ENCODE data around the gene WDFY1. TPM values are rescaled to one million over a fixed set of nuclear protein-coding genes. Genes with fewer than 3 reads are reported as not detected.
"Not testable (repeated sequence)": the region's sequence is repeated elsewhere in the genome, so short reads cannot be mapped to it uniquely, and the experiment has no call there.

WDFY1 gene
- total RNA-seq, 1 experiment from 2014 or later = 44.7 TPM

GRCh38 chr2:223939438-223939837, 5.7 kb downstream of the WDFY1 start:
- RAD21 ChIA-PET (ENCODE audit: low non-redundant PET in 1 of 2, low total read pairs in 2 of 2, uncharacterized antibody in 2 of 2, unreplicated experiment in 2 of 2); H3K9me2 ChIP-seq (ENCODE audit: insufficient read depth); H3K9ac ChIP-seq (ENCODE audit: low read length); H4K20me1 ChIP-seq (ENCODE audit: insufficient read depth); H3K9me3 ChIP-seq (ENCODE audit: control insufficient read depth in 1 of 2, insufficient read depth in 1 of 2, low read depth in 1 of 2, low read length in 2 of 2); BruUV-seq (replicated peaks); H3K4me2 ChIP-seq (ENCODE audit: low read length); H3K27me3 ChIP-seq (ENCODE audit: insufficient read depth, low read length); intact Hi-C loops (cut with micrococcal nuclease); H2AFZ ChIP-seq (ENCODE audit: low read depth, low read length, poor library complexity, severe bottlenecking); CTCF ChIA-PET; ATAC-seq; DNase-seq (ENCODE audit: low read depth, low spot score); H3K4me3 ChIP-seq (replicated peaks in 1 of 2; ENCODE audit: low read depth in 1 of 2, low read length in 2 of 2); H3K27ac ChIP-seq (ENCODE audit: low read depth, low read length); H3K36me3 ChIP-seq (ENCODE audit: control insufficient read depth in 1 of 2, insufficient read depth in 2 of 2, low read length in 2 of 2): not testable (repeated sequence)
- POLR2A ChIA-PET = interaction anchor here (1.5 kb wide), 1 partner anchor 16 kb away, joined by 3 read pairs; no protein-coding TSS in a partner anchor
- H3K4me1 ChIP-seq (ENCODE audit: control insufficient read depth in 1 of 2, insufficient read depth in 2 of 2, low read length in 2 of 2) = peaks cover 18 to 53% of the 10 kb centered on the region in 2 experiments
- H3K79me2 ChIP-seq (ENCODE audit: insufficient read depth, low read length) = peaks cover 86% of the 10 kb centered on the region

DNA sequence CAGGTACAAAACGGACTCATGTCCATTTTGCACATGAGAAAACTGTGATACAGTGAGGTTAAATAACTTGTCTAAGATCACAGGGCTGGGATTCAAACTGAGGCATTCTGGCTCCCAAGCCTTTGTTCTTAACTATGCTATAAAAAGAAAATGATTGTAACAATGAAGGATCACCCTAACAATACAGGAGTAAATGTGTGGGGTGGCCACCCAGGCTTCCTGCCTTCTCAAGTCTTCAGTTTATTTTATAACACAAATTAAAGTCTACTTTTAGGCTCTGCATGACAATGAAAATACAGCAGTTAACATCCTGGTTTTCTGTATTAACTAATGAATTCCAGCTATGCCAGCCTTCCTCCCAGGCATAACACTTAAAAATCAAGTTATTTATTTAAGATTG, 7.6 kb downstream of the WDFY1 start:
- intact Hi-C loops (cut with micrococcal nuclease) = no loop called here
- no peak for ATAC-seq
- H3K79me2 ChIP-seq (ENCODE audit: insufficient read depth, low read length) = peaks cover 89% of the 10 kb centered on the region

DNA sequence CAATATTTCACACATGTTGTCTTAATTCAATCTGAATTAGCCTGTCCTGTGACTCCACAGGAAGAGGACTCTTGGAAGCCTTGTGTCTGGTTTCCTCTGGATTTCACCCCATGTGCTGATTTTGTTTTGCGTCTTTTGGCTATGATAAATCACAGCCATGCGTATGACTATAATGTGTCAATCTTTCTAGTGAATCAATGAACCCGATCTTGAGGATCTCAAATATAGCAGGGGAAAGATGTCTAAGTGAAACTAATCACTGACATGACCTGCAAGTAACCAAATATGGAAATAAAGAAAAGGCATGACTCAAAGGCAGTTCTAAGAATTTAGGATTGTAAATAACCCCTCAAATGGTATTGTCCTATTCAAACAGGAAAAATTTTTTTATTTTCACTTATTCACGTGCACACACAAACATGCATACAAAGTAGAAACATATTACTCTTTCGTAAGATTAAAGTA, 8.2 kb downstream of the WDFY1 start:
- H4K20me1 ChIP-seq (ENCODE audit: insufficient read depth) = no peaks in the 10 kb centered on the region; the same call in 1 of the 2 replicates
- intact Hi-C loops (cut with micrococcal nuclease) = no loop called here
- H3K4me2 ChIP-seq (ENCODE audit: low read length) = no peak overlapping the region
- ATAC-seq (no peak), DNase-seq (ENCODE audit: low read depth, low spot score) (no peak)
- no peaks in the 10 kb centered on the region for H3K9me3 ChIP-seq (ENCODE audit: control insufficient read depth in 1 of 2, insufficient read depth in 1 of 2, low read depth in 1 of 2, low read length in 2 of 2)
- H3K4me1 ChIP-seq (ENCODE audit: control insufficient read depth in 1 of 2, insufficient read depth in 2 of 2, low read length in 2 of 2) = peaks cover 23 to 56% of the 10 kb centered on the region in 2 experiments
- H3K4me3 ChIP-seq (replicated peaks in 1 of 2; ENCODE audit: low read depth in 1 of 2, low read length in 2 of 2) = no peak overlapping the region
- CTCF ChIA-PET = no interaction called here
- no peak overlapping the region for H3K27ac ChIP-seq (ENCODE audit: low read depth, low read length)
- no peaks in the 10 kb centered on the region for H3K9me2 ChIP-seq (ENCODE audit: insufficient read depth)
- RAD21 ChIA-PET (ENCODE audit: low non-redundant PET in 1 of 2, low total read pairs in 2 of 2, uncharacterized antibody in 2 of 2, unreplicated experiment in 2 of 2) = no interaction called here
- H3K9ac ChIP-seq (ENCODE audit: low read length) = no peak overlapping the region
- H3K36me3 ChIP-seq (ENCODE audit: control insufficient read depth in 1 of 2, insufficient read depth in 2 of 2, low read length in 2 of 2) = no peaks in the 10 kb centered on the region
- POLR2A ChIA-PET = no interaction called here
- no peaks in the 10 kb centered on the region for H3K27me3 ChIP-seq (ENCODE audit: insufficient read depth, low read length)
- no TSS peak for BruUV-seq (replicated peaks)
- no peak overlapping the region for H2AFZ ChIP-seq (ENCODE audit: low read depth, low read length, poor library complexity, severe bottlenecking)
- peaks cover 91% of the 10 kb centered on the region for H3K79me2 ChIP-seq (ENCODE audit: insufficient read depth, low read length)
- TF ChIP-seq SRF (IDR thresholded peaks at IDR 0.05; ENCODE audit: low read depth) (no peak), TCF7L2 (IDR thresholded peaks at IDR 0.05; ENCODE audit: borderline replicate concordance, extremely low read depth, insufficient read depth, insufficient read length) (no peak), SP1 (IDR thresholded peaks at IDR 0.05; ENCODE audit: low read depth) (no peak)
- TF ChIP-seq, protein P1, sequence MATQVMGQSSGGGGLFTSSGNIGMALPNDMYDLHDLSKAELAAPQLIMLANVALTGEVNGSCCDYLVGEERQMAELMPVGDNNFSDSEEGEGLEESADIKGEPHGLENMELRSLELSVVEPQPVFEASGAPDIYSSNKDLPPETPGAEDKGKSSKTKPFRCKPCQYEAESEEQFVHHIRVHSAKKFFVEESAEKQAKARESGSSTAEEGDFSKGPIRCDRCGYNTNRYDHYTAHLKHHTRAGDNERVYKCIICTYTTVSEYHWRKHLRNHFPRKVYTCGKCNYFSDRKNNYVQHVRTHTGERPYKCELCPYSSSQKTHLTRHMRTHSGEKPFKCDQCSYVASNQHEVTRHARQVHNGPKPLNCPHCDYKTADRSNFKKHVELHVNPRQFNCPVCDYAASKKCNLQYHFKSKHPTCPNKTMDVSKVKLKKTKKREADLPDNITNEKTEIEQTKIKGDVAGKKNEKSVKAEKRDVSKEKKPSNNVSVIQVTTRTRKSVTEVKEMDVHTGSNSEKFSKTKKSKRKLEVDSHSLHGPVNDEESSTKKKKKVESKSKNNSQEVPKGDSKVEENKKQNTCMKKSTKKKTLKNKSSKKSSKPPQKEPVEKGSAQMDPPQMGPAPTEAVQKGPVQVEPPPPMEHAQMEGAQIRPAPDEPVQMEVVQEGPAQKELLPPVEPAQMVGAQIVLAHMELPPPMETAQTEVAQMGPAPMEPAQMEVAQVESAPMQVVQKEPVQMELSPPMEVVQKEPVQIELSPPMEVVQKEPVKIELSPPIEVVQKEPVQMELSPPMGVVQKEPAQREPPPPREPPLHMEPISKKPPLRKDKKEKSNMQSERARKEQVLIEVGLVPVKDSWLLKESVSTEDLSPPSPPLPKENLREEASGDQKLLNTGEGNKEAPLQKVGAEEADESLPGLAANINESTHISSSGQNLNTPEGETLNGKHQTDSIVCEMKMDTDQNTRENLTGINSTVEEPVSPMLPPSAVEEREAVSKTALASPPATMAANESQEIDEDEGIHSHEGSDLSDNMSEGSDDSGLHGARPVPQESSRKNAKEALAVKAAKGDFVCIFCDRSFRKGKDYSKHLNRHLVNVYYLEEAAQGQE (IDR thresholded peaks at IDR 0.05; ENCODE audit: low read depth) = no peak

More for the DNA sequence above, 7.6 kb downstream of the WDFY1 start:
- no peak overlapping the region for H3K4me3 ChIP-seq (replicated peaks in 1 of 2; ENCODE audit: low read depth in 1 of 2, low read length in 2 of 2)
- no peak overlapping the region for H2AFZ ChIP-seq (ENCODE audit: low read depth, low read length, poor library complexity, severe bottlenecking)
- ChIA-PET RAD21 (ENCODE audit: low non-redundant PET in 1 of 2, low total read pairs in 2 of 2, uncharacterized antibody in 2 of 2, unreplicated experiment in 2 of 2) (no interaction called here), POLR2A (no interaction called here), CTCF (no interaction called here)
- peaks cover 26 to 58% of the 10 kb centered on the region in 2 experiments for H3K4me1 ChIP-seq (ENCODE audit: control insufficient read depth in 1 of 2, insufficient read depth in 2 of 2, low read length in 2 of 2)
- no peaks in the 10 kb centered on the region for H3K36me3 ChIP-seq (ENCODE audit: control insufficient read depth in 1 of 2, insufficient read depth in 2 of 2, low read length in 2 of 2)
- no peaks in the 10 kb centered on the region for H3K27me3 ChIP-seq (ENCODE audit: insufficient read depth, low read length)
- H3K9me3 ChIP-seq (ENCODE audit: control insufficient read depth in 1 of 2, insufficient read depth in 1 of 2, low read depth in 1 of 2, low read length in 2 of 2) = no peaks in the 10 kb centered on the region
- H3K4me2 ChIP-seq (ENCODE audit: low read length) = no peak overlapping the region
- DNase-seq (ENCODE audit: low read depth, low spot score) = no peak
- no peak overlapping the region for H3K27ac ChIP-seq (ENCODE audit: low read depth, low read length)
- no peak for TF ChIP-seq POLR2AphosphoS5 (IDR thresholded peaks at IDR 0.05; ENCODE audit: low read depth, low read length)
- TF ChIP-seq SIN3A (IDR thresholded peaks at IDR 0.05; ENCODE audit: low read depth) = no peak
- TF ChIP-seq ZNF274 (IDR thresholded peaks at IDR 0.05; ENCODE audit: low read depth, low read length) = no peak
- BruUV-seq (replicated peaks) = no TSS peak
- no peaks in the 10 kb centered on the region for H3K9me2 ChIP-seq (ENCODE audit: insufficient read depth)
- H3K9ac ChIP-seq (ENCODE audit: low read length) = no peak overlapping the region
- H4K20me1 ChIP-seq (ENCODE audit: insufficient read depth) = no peaks in the 10 kb centered on the region; the same call in 1 of the 2 replicates

Measured in HCT116 (cell line).